HepG2 (cell line): Measurements from ENCODE around the gene MAP3K2. TPM values are rescaled to one million over a fixed set of nuclear protein-coding genes. Genes with fewer than 3 reads are reported as not detected.

Source experiments
- ATAC-seq: fragments of 200-7000 bp; cut with Tn5 transposase; 3 replicates; pipeline ENCODE4 v1.9.1; 2020; ENCODE audit warnings: mild to moderate bottlenecking, moderate library complexity
- BruUV-seq: library from RNA; stranded (reverse); fragments of 400-500 nt; replicated peaks from 2 replicates; lab custom pipeline; 2021; lab: Mats Ljungman, UMichigan
- CTCF ChIA-PET: fragments of 300-600 bp; formaldehyde crosslinking; extraction: SDS; loops from one replicate; lab custom pipeline; 2021; ENCODE audit warnings: low total read pairs, inconsistent platforms, low intra/inter-chr PET ratio; lab: Yijun Ruan, JAX
- POLR2A ChIA-PET: fragments of 350-600 bp; sonication (Branson Sonifier 250); formaldehyde crosslinking; loops from one replicate; lab custom pipeline; 2020; ENCODE audit warnings: antibody characterized with exemption, inconsistent platforms; lab: Yijun Ruan, JAX
- DNase-seq: peaks from one replicate; pipeline ENCODE4 v3.0.0-alpha.2; 2015; ENCODE audit warnings: low spot score
- FAIRE-seq: peaks from 3 replicates; lab custom pipeline; 2011; peaks lifted over from hg19 to GRCh38; lab: Jason Lieb, UNC
- H2AFZ ChIP-seq: one replicate; pipeline ENCODE4 v1.6.1; 2011; ENCODE audit warnings: low read length, inconsistent platforms
- H3K27ac ChIP-seq: fragments of 300-600 bp; 3 replicates; pipeline ENCODE4 v1.8.0; 2011; ENCODE audit warnings: mixed run types, mild to moderate bottlenecking, mixed read lengths, low read length, inconsistent platforms; ENCODE audit not compliant: insufficient read depth; ENCODE audit errors: extremely low read length
- H3K27me3 ChIP-seq, 2 experiments: fragments of 200-600 bp in 1 of 2; 2 replicates in 1 of 2; 3 replicates in 1 of 2; pipeline versions ENCODE4 v1.6.0 to v1.8.0; 2011; ENCODE audit warnings: low read length in 2 of 2, mild to moderate bottlenecking in 2 of 2, moderate library complexity in 2 of 2, inconsistent platforms in 1 of 2; ENCODE audit not compliant: insufficient read depth in 2 of 2, control insufficient read depth in 1 of 2
- H3K36me3 ChIP-seq, 2 experiments: fragments of 200-600 bp in 1 of 2; replicated peaks in 1 of 2; 2 replicates in 1 of 2; 3 replicates in 1 of 2; pipeline versions ENCODE4 v1.5.1 to v1.8.0; 2011; ENCODE audit warnings: low read length in 2 of 2, inconsistent platforms in 1 of 2; ENCODE audit not compliant: insufficient read depth in 2 of 2, control insufficient read depth in 1 of 2
- H3K4me1 ChIP-seq: 2 replicates; pipeline ENCODE4 v1.5.1; 2012; ENCODE audit warnings: low read length, inconsistent platforms; ENCODE audit not compliant: insufficient read depth
- H3K4me2 ChIP-seq: 2 replicates; pipeline ENCODE4 v1.6.0; 2011; ENCODE audit warnings: low read depth, low read length, inconsistent platforms
- H3K4me3 ChIP-seq, 3 experiments: fragments of 200-600 bp in 1 of 3; sonication (generic), shearing (Covaris generic) in 1 of 3; replicated peaks in 1 of 3; 2 replicates each; pipeline ENCODE4 v1.5.1; 2011 to 2016; ENCODE audit warnings: low read length in 3 of 3, inconsistent platforms in 2 of 3, low read depth in 2 of 3, mild to moderate bottlenecking in 2 of 3, control low read depth in 1 of 3, mixed read lengths in 1 of 3; ENCODE audit not compliant: insufficient read depth in 1 of 3
- H3K79me2 ChIP-seq: one replicate; pipeline ENCODE4 v1.6.1; 2011; ENCODE audit warnings: low read length, inconsistent platforms; ENCODE audit not compliant: insufficient read depth
- H3K9ac ChIP-seq: 2 replicates; pipeline ENCODE4 v1.6.0; 2011; ENCODE audit warnings: mild to moderate bottlenecking, low read depth, low read length, inconsistent platforms; ENCODE audit not compliant: insufficient read depth
- H3K9me3 ChIP-seq: 2 replicates; pipeline ENCODE4 v1.5.1; 2012; ENCODE audit warnings: mild to moderate bottlenecking, low read length
- H4K20me1 ChIP-seq: 2 replicates; pipeline ENCODE4 v1.6.0; 2011; ENCODE audit warnings: inconsistent platforms, mild to moderate bottlenecking, low read length, moderate library complexity; ENCODE audit not compliant: insufficient read depth
- CC2D1A ChIP-seq: sonication (generic); formaldehyde crosslinking; IDR thresholded peaks from 2 replicates; pipeline ENCODE4 v1.8.1; 2023; ENCODE audit warnings: mild to moderate bottlenecking, missing genetic modification reagents
- CEBPB ChIP-seq: IDR thresholded peaks from 2 replicates; pipeline ENCODE4 v1.6.1; 2011; ENCODE audit warnings: low read depth, low read length, improper control_type of control experiment, borderline replicate concordance
- GLI4 ChIP-seq: sonication (generic); formaldehyde crosslinking; IDR thresholded peaks from 2 replicates; pipeline ENCODE4 v1.5.1; 2020; ENCODE audit warnings: missing genetic modification reagents, mild to moderate bottlenecking, moderate library complexity, borderline replicate concordance
- MIXL1 ChIP-seq: IDR thresholded peaks from 2 replicates; pipeline ENCODE4 v1.6.1; 2016
- NR3C1 ChIP-seq: sonication (generic); formaldehyde crosslinking; IDR thresholded peaks from 2 replicates; pipeline ENCODE4 v1.4.0; 2020; ENCODE audit warnings: missing genetic modification reagents
- SMYD3 ChIP-seq: sonication (generic); formaldehyde crosslinking; IDR thresholded peaks from 2 replicates; pipeline ENCODE4 v1.8.1; 2023; ENCODE audit warnings: mild to moderate bottlenecking, missing genetic modification reagents
- ZNF260 ChIP-seq: sonication (generic); formaldehyde crosslinking; IDR thresholded peaks from 2 replicates; pipeline ENCODE4 v1.4.0; 2020; ENCODE audit warnings: missing genetic modification reagents, low read depth, mild to moderate bottlenecking, borderline replicate concordance
- ZNF326 ChIP-seq: sonication (generic); formaldehyde crosslinking; IDR thresholded peaks from 2 replicates; pipeline ENCODE4 v1.4.0; 2020; ENCODE audit warnings: missing genetic modification reagents, borderline replicate concordance
- ZNF512 ChIP-seq: sonication (generic); formaldehyde crosslinking; IDR thresholded peaks from 2 replicates; pipeline ENCODE4 v1.4.0; 2020; ENCODE audit warnings: mild to moderate bottlenecking, missing genetic modification reagents
- ZNF572 ChIP-seq: sonication (generic); formaldehyde crosslinking; IDR thresholded peaks from 2 replicates; pipeline ENCODE4 v1.5.1; 2020; ENCODE audit warnings: mild to moderate bottlenecking, missing genetic modification reagents
- ZNF616 ChIP-seq: sonication (generic); formaldehyde crosslinking; IDR thresholded peaks from 2 replicates; pipeline ENCODE4 v1.5.0; 2020; ENCODE audit warnings: low read depth, mild to moderate bottlenecking, missing genetic modification reagents
- ZNF790 ChIP-seq: sonication (generic); formaldehyde crosslinking; IDR thresholded peaks from 2 replicates; pipeline ENCODE4 v1.8.0; 2022; ENCODE audit warnings: missing genetic modification reagents, mild to moderate bottlenecking, borderline replicate concordance
- WGBS: methylation state at CpG from one replicate; pipeline ENCODE4 v1.1.6; 2017; ENCODE audit warnings: low lambda C conversion rate; 5-methylcytosine and 5-hydroxymethylcytosine counted together
- in situ Hi-C: cut with HindIII; loops from 2 replicates; pipeline ENCODE4 v1.10.0; 2017; ENCODE audit warnings: low pct_unique_long_range_greater_than_20kb; ENCODE audit not compliant: extremely low pct_ligation_motif_present
- intact Hi-C: fragments of 100-400 bp; cut with micrococcal nuclease; formaldehyde crosslinking; loops from one replicate; pipeline ENCODE4 v1.10.0; 2022; ENCODE audit not compliant: unreplicated experiment
- polyA plus RNA-seq, 8 experiments: library from polyadenylated mRNA; depleted of rRNA in 3 of 8; stranded (reverse) in 7 of 8; unstranded in 1 of 8; fragments of >200 nt; fragmentation: Illumina TruSeq in 4 of 8; extraction: Trizol in 4 of 8; gene quantifications; 2 replicates each; pipeline versions ENCODE4 v1.2.1 to v1.2.3, GENCODE V29; 2011 to 2016; ENCODE audit warnings: low read depth in 4 of 8, missing spikeins in 1 of 8, mixed read lengths in 1 of 8; ENCODE audit not compliant: insufficient read depth in 1 of 8
- total RNA-seq, 5 experiments: library from RNA; depleted of rRNA; stranded (reverse); fragments of >200 nt; fragmentation: Illumina TruSeq; extraction: Trizol; gene quantifications; 2 replicates each; pipeline ENCODE4 v1.2.3, GENCODE V29; 2016; ENCODE audit warnings: low read depth in 1 of 5
- TF ChIP-seq, protein P1 (sequence below): sonication (generic); formaldehyde crosslinking; IDR thresholded peaks from 2 replicates; pipeline ENCODE4 v1.4.0; 2020; ENCODE audit warnings: mild to moderate bottlenecking, missing genetic modification reagents

Gene MAP3K2
- total and polyA plus RNA-seq, 2 of the 13 experiments (the other 11 are each of a cell fraction or from before 2014, with no cell fraction given) = 12.2 to 37.2 TPM

DNA sequence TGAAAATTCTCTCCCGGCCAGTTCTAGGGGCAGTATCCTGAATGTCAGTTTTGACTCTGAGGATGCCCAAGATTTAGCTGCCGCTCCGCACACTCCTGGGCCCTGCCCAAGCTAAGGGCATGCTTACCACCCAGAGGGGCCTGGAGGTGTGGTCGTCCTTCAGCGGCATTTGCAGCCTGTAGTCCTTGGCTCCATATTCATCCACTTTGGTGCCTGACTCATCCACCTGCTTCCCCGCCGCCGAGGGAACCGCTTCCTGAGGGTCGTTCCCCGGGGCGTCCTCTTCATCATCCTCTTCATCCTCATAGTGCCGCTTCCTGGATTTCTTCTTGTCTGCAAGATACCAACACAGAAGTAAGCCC lies 94.4 kb downstream of the MAP3K2 start:
- H3K9ac ChIP-seq = peak overlapping the region; percentile 84
- peak overlapping the region; percentile 69 for H3K27ac ChIP-seq
- no peaks in the 10 kb centered on the region; a peak in 1 of 5 replicates for H3K27me3 ChIP-seq
- ChIA-PET POLR2A (interaction anchor here (0.7 to 1.8 kb wide), 20 partner anchors 8 to 357 kb away, joined by 3 to 35 read pairs (median 4); partner anchors contain the start of genes IWS1 and PROC), CTCF (interaction anchor here (1.8 kb wide), 1 partner anchor 96 kb away, joined by 7 read pairs; no protein-coding TSS in a partner anchor)
- WGBS = 0% methylated on average over 10 of the region's 13 CpGs
- in situ Hi-C loops = no loop called here
- peak overlapping the region; percentile 95 for H3K4me2 ChIP-seq
- intact Hi-C loops = loop anchor here (5.0 kb wide), 1 partner anchor 96 kb away; no protein-coding TSS in a partner anchor
- DNase-seq (no peak), FAIRE-seq (no peak), ATAC-seq (peak; percentile 48)
- H3K79me2 ChIP-seq = peaks cover 19% of the 10 kb centered on the region
- TF ChIP-seq ZNF790 (CRISPR knock-in tag) (0 out of 2 replicates have a peak, but pooled peaks have one; percentile 3), ZNF512 (CRISPR knock-in tag) (peak; percentile 12; the same call in 1 of the 2 replicates), NR3C1 (CRISPR knock-in tag) (no peak), ZNF572 (CRISPR knock-in tag) (0 out of 2 replicates have a peak, but pooled peaks have one; percentile 18), ZNF616 (0 out of 2 replicates have a peak, but pooled peaks have one; percentile 3), ZNF260 (0 out of 2 replicates have a peak, but pooled peaks have one; percentile 30), MIXL1 (CRISPR knock-in tag) (no peak), CEBPB (no peak), SMYD3 (CRISPR knock-in tag) (0 out of 2 replicates have a peak, but pooled peaks have one; percentile 3), ZNF326 (0 out of 2 replicates have a peak, but pooled peaks have one; percentile 10), GLI4 (no peak), CC2D1A (CRISPR knock-in tag) (no peak)
- TF ChIP-seq, protein P1, sequence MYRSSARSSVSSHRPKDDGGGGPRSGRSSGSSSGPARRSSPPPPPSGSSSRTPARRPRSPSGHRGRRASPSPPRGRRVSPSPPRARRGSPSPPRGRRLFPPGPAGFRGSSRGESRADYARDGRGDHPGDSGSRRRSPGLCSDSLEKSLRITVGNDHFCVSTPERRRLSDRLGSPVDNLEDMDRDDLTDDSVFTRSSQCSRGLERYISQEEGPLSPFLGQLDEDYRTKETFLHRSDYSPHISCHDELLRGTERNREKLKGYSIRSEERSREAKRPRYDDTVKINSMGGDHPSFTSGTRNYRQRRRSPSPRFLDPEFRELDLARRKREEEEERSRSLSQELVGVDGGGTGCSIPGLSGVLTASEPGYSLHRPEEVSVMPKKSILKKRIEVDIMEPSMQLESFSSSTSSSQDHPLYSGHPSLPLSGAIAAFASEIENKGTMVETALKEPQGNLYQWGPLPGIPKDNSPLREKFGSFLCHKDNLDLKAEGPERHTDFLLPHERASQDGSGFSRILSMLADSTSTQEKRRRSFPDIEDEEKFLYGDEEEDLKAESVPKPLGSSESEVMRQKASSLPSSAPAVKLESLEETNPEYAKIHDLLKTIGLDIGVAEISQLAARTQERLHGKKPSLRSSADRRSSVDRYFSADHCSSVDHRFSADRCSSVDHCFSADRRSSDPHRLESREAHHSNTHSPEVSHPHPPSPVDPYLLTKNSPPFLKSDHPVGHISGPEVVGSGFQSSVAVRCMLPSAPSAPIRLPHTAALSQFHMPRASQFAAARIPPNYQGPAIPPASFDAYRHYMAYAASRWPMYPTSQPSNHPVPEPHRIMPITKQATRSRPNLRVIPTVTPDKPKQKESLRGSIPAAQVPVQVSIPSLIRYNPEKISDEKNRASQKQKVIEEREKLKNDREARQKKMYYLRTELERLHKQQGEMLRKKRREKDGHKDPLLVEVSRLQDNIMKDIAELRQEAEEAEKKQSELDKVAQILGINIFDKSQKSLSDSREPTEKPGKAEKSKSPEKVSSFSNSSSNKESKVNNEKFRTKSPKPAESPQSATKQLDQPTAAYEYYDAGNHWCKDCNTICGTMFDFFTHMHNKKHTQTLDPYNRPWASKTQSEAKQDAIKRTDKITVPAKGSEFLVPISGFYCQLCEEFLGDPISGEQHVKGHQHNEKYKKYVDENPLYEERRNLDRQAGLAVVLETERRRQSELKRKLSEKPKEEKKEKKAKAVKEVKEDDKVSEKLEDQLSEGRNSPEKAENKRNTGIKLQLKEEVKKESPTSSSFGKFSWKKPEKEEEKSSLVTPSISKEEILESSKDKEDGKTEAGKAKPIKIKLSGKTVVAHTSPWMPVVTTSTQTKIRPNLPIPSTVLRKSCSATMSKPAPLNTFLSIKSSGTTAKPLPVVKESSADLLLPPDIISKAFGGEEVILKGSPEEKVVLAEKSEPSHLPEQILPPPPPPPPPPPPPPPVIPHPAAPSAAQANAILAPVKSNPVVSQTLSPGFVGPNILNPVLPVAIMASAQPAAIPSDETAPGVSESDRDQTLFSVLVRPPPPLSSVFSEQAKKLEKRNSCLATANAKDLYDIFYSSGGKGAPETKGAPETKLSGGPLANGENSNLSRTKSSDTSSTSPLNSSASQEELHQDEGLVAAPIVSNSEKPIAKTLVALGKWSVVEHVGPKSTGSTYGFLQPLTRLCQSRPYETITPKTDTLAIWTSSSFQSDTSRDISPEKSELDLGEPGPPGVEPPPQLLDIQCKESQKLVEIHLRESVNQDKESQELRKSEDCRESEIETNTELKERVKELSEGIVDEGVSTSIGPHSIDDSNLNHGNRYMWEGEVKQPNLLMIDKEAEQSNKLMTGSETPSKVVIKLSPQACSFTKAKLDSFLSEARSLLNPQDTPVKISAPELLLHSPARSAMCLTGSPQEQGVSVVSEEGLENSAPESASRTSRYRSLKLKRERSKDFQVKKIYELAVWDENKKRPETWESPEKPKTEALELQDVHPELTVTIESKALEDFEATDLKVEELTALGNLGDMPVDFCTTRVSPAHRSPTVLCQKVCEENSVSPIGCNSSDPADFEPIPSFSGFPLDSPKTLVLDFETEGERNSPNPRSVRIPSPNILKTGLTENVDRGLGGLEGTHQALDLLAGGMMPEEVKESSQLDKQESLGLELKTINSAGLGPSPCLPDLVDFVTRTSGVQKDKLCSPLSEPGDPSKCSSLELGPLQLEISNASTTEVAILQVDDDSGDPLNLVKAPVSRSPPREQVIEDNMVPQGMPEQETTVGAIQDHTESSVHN (CRISPR knock-in tag) = 0 out of 2 replicates have a peak, but pooled peaks have one; percentile 20
- H3K36me3 ChIP-seq = peaks cover 24 to 41% of the 10 kb centered on the region in 2 experiments
- H3K4me1 ChIP-seq = peaks cover 22% of the 10 kb centered on the region
- H3K9me3 ChIP-seq = no peaks in the 10 kb centered on the region
- BruUV-seq = TSS peak; percentile 57
- no peak overlapping the region for H2AFZ ChIP-seq
- no peaks in the 10 kb centered on the region for H4K20me1 ChIP-seq
- H3K4me3 ChIP-seq = peak overlapping the region; percentile 82 to 97 (median 88)
